GM18505 (cell line): ENCODE measurements around the gene VWA1.
"Not testable (repeated sequence)": the region's sequence is repeated elsewhere in the genome, so short reads cannot be mapped to it uniquely, and the experiment has no call there.

Experiments
- ATAC-seq: cut with Tn5 transposase; IDR thresholded peaks from one replicate; pipeline ENCODE4 v1.9.1; 2021; ENCODE audit not compliant: unreplicated experiment
- POLR2A ChIP-seq: IDR thresholded peaks from 4 replicates; pipeline ENCODE4 v1.6.1; 2011; ENCODE audit warnings: borderline replicate concordance; ENCODE audit not compliant: insufficient read depth, insufficient read length; ENCODE audit errors: extremely low read depth

Gene VWA1

DNA sequence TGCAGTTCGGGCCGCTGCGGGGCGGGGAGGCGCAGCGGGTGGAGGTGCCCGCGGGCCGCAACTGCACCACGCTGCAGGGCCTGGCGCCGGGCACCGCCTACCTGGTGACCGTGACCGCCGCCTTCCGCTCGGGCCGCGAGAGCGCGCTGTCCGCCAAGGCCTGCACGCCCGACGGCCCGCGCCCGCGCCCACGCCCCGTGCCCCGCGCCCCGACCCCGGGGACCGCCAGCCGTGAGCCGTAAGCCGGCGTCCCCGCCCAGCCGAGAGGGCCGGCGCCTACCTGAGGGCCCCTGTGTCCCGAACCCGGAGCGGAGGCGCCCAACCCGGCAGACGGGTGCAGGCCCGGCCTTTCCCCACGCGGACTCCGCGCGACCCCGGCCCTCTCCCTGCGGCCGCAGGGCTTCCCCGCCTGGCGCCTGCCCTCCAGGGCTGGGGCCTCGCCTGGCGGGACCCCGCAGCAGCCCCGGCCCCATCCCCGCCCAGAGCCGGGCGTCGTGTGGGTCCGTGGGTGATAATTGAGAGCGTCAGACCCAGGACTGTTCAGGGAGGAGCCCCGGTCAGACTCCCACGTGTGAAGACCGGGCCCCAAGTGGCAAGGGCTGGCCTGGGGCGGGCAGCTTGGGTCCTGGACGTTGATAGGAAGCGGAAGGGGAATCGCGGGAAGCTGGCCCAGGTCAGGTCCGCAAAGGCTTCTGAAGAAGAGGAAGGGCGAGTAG is 4.2 kb downstream of the VWA1 start:
- ATAC-seq, result no peak
- no peak for TF ChIP-seq POLR2A

DNA sequence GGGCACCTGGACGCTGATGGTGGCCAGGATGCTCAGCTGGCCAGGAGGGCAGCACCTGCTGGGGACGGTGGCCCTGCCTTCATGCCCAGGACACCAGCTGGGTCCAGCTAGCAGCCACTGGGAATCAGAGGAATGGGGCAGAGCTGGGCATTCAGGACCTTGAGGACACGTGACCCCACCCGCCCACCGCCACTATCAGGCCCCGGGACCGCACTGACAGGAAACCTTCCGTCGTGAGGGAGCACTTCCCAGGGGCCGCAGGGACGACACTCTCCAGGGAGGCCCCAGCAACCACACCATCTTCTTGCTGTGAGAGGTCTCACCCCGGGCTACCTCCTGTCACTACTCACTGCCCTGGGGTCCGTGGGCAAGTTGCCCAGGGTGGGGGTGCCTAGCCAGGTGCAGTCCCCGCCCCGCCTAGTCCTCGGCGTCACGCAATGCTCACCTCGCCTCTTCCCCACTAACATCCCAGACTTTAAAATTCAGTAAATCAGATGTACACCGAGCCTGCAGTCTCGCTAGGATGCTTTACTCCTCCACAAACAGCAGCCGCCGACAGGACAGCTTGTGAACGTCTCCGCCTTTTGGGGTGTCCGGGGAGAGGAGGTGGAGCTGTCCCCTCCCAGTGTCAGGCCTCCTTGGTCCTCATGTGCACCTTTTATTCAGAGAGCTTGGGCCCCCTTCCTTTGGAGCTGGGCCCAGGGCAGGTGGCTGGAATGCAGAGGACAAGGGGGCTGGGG is 4.9 kb downstream of the VWA1 start:
- no peak for ATAC-seq
- no peak for TF ChIP-seq POLR2A

DNA sequence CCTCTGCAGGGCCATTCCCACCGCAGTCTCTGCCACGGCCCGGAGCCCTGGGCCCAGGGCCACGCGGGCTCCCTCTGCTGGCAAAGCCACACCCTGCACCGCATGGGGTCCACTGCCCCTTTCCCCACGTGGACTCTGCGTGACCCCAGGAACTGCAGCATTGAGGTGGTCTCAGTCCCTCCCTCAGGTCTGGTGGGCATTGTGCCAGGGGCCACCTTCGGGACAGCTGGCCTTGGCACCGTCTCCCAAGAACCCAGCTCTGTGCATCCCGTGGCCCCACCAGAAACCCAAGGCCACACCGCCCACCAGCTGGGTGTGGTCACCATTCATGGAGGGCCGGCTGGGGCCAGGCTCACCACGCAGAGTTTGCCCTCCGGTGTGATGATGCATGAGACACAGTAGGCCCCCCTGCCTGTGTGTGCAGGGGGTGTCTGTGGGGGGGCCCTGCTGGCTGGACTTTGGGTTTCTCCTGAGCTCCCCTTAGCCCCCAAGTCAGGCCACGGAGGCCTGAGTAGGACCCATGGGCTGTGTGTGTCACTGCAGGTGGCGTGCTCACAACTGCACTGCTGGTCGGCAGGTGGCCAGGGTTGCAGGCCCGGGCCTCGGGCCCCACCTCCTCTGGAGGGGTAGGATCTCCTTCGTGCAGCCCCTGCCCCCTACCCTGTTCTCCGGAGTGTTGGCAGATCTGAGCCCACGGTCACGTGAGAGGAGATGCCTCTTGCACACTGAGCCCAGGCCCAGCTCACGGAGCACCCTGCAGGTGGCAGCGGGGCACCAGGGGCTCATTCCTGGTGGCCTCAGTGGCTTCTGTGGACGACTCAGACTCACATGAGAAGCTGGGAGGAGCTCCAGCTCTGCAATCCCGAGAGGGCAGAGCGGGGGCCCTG is 5.8 kb downstream of the VWA1 start:
- ATAC-seq, result no peak
- no peak for TF ChIP-seq POLR2A

DNA sequence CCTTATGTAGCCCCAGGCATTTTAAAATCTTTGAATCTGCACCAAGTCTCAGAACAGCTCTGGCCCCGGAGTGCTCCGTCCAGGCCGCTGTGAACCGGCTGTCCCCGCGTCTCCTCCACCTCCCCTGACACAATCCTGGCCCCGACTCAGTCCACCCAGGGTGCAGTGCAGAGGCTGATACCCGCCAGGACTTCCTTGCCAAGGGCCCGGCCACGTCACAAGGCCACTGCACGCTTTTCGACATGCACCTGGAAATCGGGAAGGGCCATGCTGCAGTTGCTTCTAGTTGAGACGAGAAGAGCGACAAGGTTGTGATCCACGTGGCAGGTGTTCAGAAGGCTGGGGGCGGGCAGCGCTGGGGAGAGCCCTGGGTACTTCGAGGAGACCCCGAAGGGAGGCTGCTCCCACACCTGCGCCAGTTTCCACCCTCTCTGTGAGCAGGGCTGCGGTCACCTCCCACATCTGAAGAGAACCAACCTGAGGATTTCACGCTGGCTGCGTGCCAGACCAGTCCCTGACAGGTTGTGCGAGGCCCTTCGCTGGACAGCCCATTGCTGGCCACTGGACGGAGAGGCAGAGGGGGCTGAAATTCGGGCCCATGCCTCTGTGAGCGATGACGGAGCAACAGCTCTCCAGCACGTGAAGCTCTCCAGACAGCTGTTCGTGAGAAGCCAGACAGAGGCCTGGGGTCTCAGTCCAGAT is 6.7 kb downstream of the VWA1 start:
- ATAC-seq, result no peak
- TF ChIP-seq POLR2A, result no peak

DNA sequence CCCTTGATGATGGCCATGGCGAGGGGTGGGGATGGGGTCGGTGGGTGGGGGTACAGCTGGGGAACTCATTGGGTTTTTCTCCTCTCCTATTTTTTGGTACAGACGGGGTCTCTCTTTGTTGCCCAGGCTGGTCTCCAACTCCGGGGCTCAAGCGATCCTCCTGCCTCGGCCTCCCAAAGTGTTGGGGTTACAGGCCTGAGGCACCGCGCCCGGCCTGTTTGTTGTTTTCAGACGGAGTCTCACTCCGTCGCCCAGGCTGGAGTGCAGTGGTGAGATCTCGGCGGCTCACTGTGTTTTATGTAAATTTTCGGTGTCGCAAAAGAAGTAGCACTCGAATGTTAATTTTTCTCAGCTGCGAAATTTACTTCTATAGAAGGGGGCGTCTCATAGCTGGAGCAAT is 11.1 kb downstream of the VWA1 start:
- ATAC-seq, result not testable (repeated sequence)

DNA sequence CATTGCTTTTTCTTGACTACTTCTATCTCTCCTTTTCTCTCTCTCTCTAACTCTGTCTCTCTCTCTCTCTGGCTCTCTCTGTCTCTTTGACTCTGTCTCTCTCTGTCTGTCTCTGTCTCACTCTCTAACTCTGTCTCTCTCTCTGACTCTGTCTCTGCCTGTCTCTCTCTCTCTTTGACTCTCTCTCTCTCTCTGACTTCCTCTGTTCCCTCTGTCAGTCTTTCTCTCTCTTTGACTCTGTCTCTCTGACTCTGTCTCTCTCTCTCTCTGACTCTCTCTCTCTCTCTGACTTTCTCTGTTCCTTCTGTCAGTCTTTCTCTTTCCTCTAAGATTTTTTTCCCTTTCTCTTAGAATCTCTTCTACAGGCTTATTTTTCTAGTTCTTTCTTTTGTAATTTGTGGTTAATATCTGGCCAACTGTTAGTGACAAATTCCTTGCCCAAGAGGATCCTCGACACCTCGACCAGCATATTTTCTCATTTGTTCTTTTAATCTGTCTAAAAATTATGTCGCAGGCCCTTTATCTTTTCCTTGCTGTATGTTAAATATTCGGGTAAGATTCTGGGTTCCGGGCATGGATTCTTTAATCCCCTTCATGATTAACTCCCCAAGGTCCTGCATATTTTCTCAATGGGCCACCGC is 13.7 kb downstream of the VWA1 start, which contains the start of gene ATAD3C:
Gene ATAD3C, plus strand, starts transcription at position 591 of the 641 bp plus-strand sequence. CDS start 995 bp downstream, outside the sequence.
- no peak for TF ChIP-seq POLR2A
- no peak for ATAC-seq

DNA sequence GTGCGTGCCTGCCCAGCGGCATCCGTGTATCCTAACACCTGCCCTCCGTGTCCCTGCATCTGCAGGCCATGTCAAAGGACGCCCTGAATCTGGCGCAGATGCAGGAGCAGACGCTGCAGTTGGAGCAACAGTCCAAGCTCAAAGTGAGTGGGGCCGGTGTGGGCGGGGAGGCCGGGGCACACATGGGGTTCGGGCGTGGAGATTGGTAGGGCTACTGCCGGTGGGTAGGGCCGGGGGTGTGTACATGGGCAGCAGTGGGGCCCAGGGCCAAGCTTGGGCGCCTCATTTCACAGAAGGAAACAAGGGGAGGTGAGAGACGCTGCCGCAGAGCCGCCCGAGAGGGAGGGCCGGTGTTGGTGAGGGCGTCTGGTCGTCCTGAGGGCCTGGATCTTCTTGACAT is 15.1 kb downstream of the VWA1 start:
- ATAC-seq, result not testable (repeated sequence)

DNA sequence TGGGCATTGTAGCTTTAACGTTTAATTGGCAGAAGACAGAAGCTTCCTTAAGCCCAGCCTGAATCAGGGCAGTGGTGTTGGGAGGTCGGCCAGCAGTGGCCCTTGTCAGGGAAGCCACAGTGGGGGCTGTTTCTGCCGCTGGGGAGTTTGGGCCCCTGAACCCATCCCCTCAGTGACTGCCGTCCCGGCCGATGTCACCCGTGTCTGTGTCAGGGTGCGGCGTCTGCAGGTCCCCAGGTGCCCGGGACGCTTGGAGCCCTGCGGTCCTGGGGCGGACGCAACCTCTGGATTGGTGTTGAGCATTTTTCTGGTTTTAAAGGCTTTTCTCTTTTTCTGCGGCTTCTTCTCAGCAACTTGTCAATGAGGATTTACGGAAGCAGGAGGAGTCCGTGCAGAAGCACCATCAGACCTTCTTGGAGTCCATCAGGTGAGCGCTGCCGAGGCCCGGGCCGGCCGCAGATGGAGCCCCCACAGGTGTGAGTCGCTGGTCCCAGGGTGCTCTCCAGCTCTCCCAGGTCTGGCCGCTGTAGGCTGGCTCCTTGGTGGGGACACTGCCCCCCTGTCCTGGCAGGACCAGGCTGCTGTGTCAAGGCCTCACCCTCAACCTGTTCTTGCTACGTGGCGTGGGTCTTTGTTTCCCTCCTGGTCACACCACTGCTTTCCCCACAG is 16.3 kb downstream of the VWA1 start:
- no peak for TF ChIP-seq POLR2A
- ATAC-seq, result no peak

DNA sequence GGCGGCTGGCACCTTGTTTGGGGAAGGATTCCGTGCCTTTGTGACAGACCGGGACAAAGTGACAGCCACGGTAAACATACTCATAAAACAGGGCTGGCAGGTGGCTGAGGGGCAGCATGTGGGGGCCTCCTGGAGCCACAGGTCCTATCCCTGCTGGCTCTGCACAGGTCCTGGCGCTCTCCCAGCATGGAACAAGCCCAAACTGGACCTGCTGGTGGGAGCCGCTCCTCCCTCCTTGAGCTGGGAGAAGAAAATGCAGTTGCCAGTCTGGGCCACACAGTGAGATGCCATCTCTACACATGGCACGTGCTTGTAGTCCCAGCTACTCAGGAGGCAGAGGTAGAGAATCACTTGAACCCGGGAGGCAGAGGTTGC is 16.9 kb downstream of the VWA1 start:
- not testable (repeated sequence) for ATAC-seq

DNA sequence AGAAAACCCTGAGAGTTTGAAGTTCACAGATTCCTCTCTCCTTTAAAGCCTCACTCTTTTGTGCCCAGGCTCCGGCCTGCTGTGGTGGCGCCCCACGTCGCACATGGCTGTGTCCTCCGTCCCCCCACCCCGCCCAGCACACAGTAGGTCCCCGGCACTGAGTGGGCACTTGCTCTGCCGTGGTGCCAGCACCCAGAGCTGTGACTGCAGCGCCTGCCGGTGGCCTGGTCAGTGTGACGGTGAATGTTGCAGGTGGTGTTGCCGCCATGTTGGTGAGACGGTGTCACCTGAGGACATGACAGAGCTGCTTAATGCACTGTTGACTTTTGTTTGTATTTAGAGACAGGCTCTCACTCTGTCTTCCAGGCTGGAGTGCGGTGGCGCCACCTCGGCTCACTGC is 17.4 kb downstream of the VWA1 start:
- no peak for ATAC-seq
- TF ChIP-seq POLR2A, result no peak

DNA sequence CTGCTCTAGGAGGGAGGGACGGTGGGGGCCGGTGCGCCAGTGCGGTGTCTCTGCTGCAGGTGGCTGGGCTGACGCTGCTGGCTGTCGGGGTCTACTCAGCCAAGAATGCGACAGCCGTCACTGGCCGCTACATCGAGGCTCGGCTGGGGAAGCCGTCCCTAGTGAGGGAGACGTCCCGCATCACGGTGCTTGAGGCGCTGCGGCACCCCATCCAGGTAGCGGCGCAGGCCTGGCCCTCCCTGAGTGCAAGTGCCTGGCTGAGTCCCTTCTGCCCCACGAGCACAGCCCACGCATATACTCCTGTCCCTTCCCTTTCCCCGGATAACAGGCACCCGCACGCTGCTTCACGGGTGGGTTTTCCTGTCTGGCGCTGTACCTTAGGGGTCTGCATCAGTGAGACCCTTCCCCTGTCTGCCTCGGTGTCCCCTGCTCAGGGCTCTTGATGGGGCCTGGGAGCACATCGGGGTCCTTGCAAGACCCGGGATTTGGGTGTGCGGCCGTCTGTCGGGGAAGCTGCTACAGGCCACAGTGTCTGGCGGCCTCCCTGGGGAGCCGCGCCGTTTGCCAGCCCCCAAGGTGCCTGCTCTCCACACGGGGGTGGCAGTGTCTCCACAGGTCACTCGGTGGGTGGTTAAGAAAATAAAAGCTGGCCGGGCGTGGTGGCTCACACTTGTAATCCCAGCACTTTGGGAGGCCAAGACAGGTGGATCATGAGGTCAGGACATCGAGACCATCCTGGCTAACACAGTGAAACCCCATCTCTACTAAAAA is 19.0 kb downstream of the VWA1 start:
- ATAC-seq, result not testable (repeated sequence)

DNA sequence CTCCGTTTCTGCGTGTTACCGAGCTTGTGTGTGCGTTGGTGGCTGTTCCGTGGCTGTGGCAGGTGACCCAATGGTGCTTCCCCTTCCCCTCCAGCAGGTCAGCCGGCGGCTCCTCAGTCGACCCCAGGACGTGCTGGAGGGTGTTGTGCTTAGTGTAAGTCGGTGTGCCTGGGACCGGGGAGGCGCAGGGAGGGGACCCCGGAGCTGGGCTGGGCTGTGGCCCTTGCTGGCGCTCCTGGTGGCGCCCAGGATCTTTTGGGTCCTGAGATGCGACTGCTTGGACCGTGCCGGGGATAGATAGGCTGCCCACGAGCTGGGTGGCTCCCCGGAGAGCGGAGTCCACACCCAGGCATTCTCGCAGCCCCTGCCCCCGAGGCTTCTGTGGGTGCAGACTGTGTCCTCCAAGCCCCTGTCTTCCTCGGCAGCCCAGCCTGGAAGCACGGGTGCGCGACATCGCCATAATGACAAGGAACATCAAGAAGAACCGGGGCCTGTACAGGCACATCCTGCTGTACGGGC is 19.9 kb downstream of the VWA1 start:
- no peak for ATAC-seq
- TF ChIP-seq POLR2A, result no peak

DNA sequence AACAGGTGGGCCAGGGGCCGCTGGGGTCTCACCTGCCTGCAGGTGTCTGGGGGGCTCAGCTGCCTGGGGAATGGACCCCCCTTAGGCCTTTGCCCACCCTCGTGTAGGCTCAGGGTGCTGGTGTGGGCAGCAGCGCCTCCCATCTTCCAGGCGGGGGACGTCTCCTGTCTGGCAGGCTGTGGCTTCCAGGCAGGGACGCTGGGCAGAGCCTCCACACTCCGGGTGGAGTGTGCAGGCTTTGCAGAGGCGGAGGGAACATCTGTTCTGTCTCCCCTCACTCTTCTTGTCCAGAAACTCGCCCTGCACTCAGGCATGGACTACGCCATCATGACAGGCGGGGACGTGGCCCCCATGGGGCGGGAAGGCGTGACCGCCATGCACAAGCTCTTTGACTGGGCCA is 20.4 kb downstream of the VWA1 start:
- ATAC-seq, result not testable (repeated sequence)

DNA sequence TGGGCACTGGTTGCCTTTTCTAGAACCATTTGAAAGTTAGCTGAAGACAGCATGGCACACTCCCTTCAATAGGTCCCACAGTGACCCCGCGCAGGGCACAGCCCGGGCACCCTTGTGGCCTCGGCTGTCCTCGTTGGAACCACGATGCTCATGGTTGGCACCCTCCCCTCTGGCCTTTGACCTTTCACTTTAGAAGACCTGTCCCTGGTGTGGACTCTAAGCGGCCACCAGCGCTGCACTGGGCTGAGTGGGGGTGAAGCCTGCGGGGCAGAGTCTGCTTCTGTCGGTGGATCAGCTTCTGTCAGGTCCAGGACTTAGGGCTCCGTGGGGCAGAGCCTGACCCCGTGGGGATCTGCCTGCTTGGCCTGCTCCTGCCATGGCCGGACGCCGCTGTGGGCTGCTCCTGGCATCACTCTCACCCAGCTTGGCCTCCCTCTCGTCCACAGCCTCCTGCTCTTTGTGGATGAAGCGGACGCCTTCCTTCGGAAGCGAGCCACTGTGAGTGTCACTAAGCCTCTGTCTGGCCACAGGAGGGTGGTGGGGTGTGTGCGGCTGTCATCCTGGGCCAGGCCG is 21.3 kb downstream of the VWA1 start:
- not testable (repeated sequence) for ATAC-seq

DNA sequence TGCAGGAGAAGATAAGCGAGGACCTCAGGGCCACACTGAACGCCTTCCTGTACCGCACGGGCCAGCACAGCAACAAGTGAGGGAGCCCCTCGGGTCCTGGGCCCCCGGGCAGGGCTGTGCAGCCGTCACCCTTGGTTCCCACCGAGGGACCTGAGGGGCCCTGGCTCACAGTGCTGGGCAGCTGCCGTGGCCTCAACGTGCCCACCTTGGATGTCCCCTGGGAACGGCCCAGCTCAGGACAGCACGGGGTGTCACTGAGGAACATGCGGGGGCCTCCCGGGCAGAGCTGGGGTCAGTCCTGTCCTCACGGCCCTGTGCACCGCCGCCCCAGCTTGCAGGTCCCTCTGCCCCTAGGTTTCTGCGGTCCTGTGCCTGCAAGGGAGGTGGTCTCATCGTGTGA is 23.7 kb downstream of the VWA1 start:
- not testable (repeated sequence) for ATAC-seq

DNA sequence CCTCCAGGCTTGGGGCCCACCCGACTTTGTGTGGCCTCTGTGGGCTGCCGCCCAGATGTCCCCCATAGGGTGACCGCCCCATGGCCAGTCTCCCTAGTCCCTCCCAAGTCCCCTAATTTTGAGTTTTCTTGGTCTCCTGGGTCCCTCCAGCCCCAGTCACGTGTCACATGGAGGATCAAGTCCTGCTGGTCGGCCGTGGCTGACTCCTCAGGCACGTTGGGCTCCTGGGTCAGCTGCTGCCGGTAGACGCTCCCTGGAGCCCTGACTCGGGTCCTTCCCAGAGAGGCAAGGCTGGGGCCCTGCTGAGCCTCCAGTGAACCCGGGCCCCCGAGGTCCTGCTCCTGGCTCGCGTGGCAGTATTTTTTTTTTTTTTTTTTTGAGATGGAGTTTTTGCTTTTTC is 24.2 kb downstream of the VWA1 start:
- not testable (repeated sequence) for ATAC-seq
